Coronary artery (tissue), 2 donors: ENCODE results near the gene UNC79.

Experiments
- DNase-seq: peaks from one replicate; pipeline ENCODE4 v3.0.0-alpha.2; 2017; ENCODE audit warnings: low spot score
- H3K27ac ChIP-seq, 2 donors: fragments of 200-600 bp; sonication (generic); one replicate each; pipeline ENCODE4 v1.5.1; 2016 to 2019
- H3K4me3 ChIP-seq: fragments of 200-600 bp; sonication (generic); 2 replicates; pipeline ENCODE4 v1.5.1; 2016; ENCODE audit warnings: mild to moderate bottlenecking, moderate library complexity
- CTCF ChIP-seq: fragments of 200-600 bp; sonication (generic); IDR thresholded peaks from one replicate; pipeline ENCODE4 v1.5.1; 2019; ENCODE audit warnings: antibody characterized with exemption

UNC79 gene

GRCh38 chr14:93708800-93709199 lies 278.1 kb downstream of the UNC79 start:
- no peak for DNase-seq
- Histone ChIP-seq H3K4me3 (no peak overlapping the region), H3K27ac (no peak overlapping the region)
- no peak for TF ChIP-seq CTCF

GRCh38 chr14:93709249-93709648 lies 278.5 kb downstream of the UNC79 start:
- H3K27ac ChIP-seq: no peak overlapping the region
- H3K4me3 ChIP-seq: no peak overlapping the region
- no peak for DNase-seq
- no peak for TF ChIP-seq CTCF

GRCh38 chr14:93712079-93712837 lies 281.5 kb downstream of the UNC79 start:
- DNase-seq: peak; percentile 64
- Histone ChIP-seq H3K27ac (no peak overlapping the region), H3K4me3 (no peak overlapping the region)
- no peak for TF ChIP-seq CTCF

GRCh38 chr14:93712838-93713724 lies 282.3 kb downstream of the UNC79 start:
- no peak overlapping the region for H3K4me3 ChIP-seq
- no peak overlapping the region for H3K27ac ChIP-seq
- no peak for TF ChIP-seq CTCF
- DNase-seq: peak; percentile 50

GRCh38 chr14:93713726-93714405 lies 283.1 kb downstream of the UNC79 start:
- no peak overlapping the region for H3K4me3 ChIP-seq
- no peak overlapping the region for H3K27ac ChIP-seq
- no peak for TF ChIP-seq CTCF
- DNase-seq: no peak

GRCh38 chr14:93714605-93715004 lies 283.9 kb downstream of the UNC79 start:
- Histone ChIP-seq H3K27ac (no peak overlapping the region), H3K4me3 (no peak overlapping the region)
- no peak for DNase-seq
- no peak for TF ChIP-seq CTCF
